Thymus (tissue), 11 donors: ENCODE results near the gene PNKP. TPM values are rescaled to one million over a fixed set of nuclear protein-coding genes. Genes with fewer than 3 reads are reported as not detected.

Experiments used
- DNase-seq, 9 donors: peaks; one replicate each; pipeline ENCODE4 v3.0.0-alpha.2; 2013; ENCODE audit warnings: low spot score in 9 of 9, low read depth in 6 of 9, missing footprints in 1 of 9
- H3K27ac ChIP-seq, 2 donors: one replicate each; pipeline ENCODE4 v1.5.1; 2013; ENCODE audit warnings: control low read depth in 1 of 2, low read depth in 1 of 2, low read length in 1 of 2, mild to moderate bottlenecking in 1 of 2, moderate library complexity in 1 of 2
- H3K27me3 ChIP-seq, 2 donors: one replicate each; pipeline ENCODE4 v1.5.1; 2013; ENCODE audit warnings: low read length in 1 of 2; ENCODE audit not compliant: control insufficient read depth in 2 of 2, insufficient read depth in 1 of 2
- H3K36me3 ChIP-seq, 2 donors: one replicate each; pipeline ENCODE4 v1.5.1; 2013; ENCODE audit warnings: low read length in 1 of 2, mild to moderate bottlenecking in 1 of 2, moderate library complexity in 1 of 2; ENCODE audit not compliant: control insufficient read depth in 2 of 2, insufficient read depth in 2 of 2
- H3K4me1 ChIP-seq, 2 donors: one replicate each; pipeline ENCODE4 v1.5.1; 2013; ENCODE audit warnings: low read length in 2 of 2; ENCODE audit not compliant: control insufficient read depth in 2 of 2, insufficient read depth in 2 of 2
- H3K4me3 ChIP-seq, 2 donors: one replicate each; pipeline ENCODE4 v1.5.1; 2013; ENCODE audit warnings: low read length in 2 of 2, control low read depth in 1 of 2, mild to moderate bottlenecking in 1 of 2
- H3K9me3 ChIP-seq, 2 donors: one replicate each; pipeline ENCODE4 v1.5.1; 2013; ENCODE audit warnings: low read length in 1 of 2, mild to moderate bottlenecking in 1 of 2; ENCODE audit not compliant: control insufficient read depth in 2 of 2, insufficient read depth in 1 of 2
- WGBS: extraction: QIAGEN DNeasy Blood & Tissue Kit; methylation state at CpG from one replicate; pipeline ENCODE4 v1.1.7; 2013; 5-methylcytosine and 5-hydroxymethylcytosine counted together
- polyA plus RNA-seq: library from polyadenylated mRNA; stranded (reverse); fragments of 200-250 nt; gene quantifications from one replicate; pipeline ENCODE4 v1.2.3, GENCODE V29; 2013
- total RNA-seq: library from RNA; stranded (reverse); fragments of 120-200 nt; gene quantifications from one replicate; pipeline ENCODE4 v1.2.4, GENCODE V29; 2013
- donor health status: healthy.

Gene PNKP
- total and polyA plus RNA-seq, 2 donors: 28.4 to 85.3 TPM

DNA sequence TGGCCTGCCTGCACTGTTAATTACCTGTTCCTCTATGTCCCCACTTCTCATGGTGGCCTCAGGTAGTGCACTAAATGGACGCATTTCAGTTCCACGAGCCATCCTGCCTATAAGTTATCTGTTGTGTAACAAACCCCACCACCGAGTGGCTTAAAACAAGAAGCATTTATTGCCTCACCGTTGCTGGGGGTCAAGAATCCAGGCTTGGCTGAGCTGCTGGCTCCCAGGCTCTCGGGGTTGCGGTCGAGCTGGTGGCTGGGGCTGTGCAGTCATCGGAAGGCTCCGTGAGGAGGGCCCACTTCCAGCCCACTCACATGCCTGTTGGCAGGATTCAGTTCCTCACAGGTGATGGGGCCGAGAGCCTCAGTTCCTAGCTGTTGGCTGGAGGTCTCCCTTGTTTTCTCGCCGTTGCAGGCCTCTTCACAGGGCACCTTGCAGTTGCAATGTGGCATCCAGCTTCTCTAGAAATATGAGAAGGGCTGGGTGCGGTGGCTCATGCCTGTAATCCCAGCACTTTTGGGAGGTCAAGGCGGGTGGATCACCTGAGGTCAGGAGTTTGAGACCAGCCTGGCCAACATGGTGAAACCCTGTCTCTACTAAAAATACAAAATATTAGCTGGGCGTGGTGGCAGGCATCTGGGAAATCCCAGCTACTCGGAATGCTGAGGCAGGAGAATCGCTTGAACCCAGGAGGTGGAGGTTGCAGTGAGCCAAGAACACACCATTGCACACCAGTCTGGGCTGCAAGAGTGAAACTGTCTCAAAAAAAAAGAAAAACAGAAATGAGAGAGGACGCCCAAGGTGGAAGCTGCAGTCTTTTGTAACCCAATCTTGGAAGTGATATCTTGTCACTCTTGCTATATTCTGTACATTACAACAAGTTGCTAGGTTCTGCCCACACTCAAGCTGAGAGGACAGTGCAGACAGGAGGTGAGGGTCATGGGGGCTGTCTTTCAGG, 23.0 kb downstream of the PNKP start:
- WGBS: 94% methylated on average over 18 of the region's 18 CpGs
- peaks cover 0 to 5% of the 10 kb centered on the region in 2 donors for H3K9me3 ChIP-seq
- H3K4me3 ChIP-seq: no peak overlapping the region
- peaks cover 15 to 16% of the 10 kb centered on the region in 2 donors for H3K36me3 ChIP-seq
- H3K27me3 ChIP-seq: no peaks in the 10 kb centered on the region
- no peak overlapping the region for H3K27ac ChIP-seq
- no peak for DNase-seq
- H3K4me1 ChIP-seq: peaks cover 0 to 3% of the 10 kb centered on the region in 2 donors

DNA sequence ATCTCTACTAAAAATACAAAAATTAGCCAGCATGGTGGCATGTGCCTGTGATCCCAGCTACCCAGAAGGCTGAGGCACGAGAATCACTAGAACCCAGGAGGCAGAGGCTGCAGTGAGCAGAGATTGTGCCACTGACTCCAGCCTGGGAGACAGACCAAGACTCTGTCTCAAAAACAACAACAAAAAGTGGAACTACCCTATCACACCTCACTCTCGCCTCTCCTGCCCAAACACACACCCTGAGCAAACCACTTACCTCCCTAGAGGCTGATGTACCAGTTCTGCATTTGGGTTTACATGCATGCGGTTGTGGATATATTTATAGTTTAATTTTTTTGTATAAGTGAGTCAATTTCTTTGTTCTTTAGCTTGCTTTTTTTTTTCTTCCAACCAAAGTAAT, 24.1 kb downstream of the PNKP start:
- Histone ChIP-seq H3K9me3 (no peaks in the 10 kb centered on the region), H3K36me3 (peaks cover 25 to 27% of the 10 kb centered on the region in 2 donors), H3K27ac (no peak overlapping the region), H3K4me1 (peaks cover 0 to 3% of the 10 kb centered on the region in 2 donors), H3K4me3 (no peak overlapping the region), H3K27me3 (no peaks in the 10 kb centered on the region)
- 94% methylated on average over 3 of the region's 3 CpGs for WGBS
- DNase-seq: no peak

DNA sequence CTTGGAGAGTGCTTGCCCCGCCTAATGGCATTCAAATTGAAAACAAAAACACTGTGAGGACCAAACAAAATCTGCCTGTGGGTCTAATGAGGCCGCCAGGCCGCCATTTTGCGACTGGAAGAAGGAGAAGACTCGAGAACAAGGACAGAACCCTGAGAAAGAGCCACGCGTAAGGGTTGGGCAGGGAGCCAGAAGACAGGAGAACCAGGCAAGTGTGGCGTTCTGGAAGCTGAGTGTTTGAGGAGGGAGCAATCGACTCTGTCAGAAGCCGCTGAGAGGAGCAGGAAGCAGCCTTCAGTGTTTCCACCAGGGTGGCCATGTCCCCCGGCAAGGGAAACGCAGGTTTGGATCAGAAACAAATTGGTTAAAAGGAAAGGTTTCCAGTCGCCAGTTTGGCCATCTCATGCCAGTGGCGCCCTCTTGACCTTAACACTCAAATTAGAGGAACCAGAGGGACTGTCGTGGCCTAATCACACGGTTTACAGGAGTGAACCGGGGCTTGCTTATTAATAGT, 26.6 kb downstream of the PNKP start:
- no peak for DNase-seq
- no peak overlapping the region for H3K27ac ChIP-seq
- WGBS: 96% methylated on average over 17 of the region's 17 CpGs
- no peaks in the 10 kb centered on the region for H3K9me3 ChIP-seq
- H3K36me3 ChIP-seq: peaks cover 49% of the 10 kb centered on the region in 2 donors
- peaks cover 0 to under 1% of the 10 kb centered on the region in 2 donors for H3K4me1 ChIP-seq
- no peaks in the 10 kb centered on the region for H3K27me3 ChIP-seq
- H3K4me3 ChIP-seq: no peak overlapping the region

DNA sequence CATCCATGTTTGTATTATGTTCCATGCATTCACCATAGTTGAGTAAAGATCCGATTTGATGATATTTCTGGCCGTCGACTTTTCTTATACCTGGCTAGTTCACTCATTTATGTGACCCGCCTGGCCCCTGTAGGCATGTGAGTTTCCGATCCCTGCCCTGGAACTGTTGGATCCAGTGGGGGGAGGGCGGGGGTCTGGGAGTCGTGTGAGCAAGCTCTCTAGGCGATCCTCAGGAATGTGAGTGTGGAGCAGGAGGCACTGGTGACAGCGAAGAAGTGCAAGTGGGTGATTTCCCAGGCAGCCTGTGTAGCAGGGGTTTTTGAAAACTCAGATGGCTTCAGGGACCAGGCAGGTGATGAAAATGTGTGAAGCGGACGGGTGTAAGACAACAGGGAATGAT, 27.1 kb downstream of the PNKP start:
- H3K9me3 ChIP-seq: no peaks in the 10 kb centered on the region
- no peak overlapping the region for H3K4me3 ChIP-seq
- no peak for DNase-seq
- H3K4me1 ChIP-seq: no peaks in the 10 kb centered on the region
- WGBS: 93% methylated on average over 11 of the region's 11 CpGs
- H3K27ac ChIP-seq: no peak overlapping the region
- no peaks in the 10 kb centered on the region for H3K27me3 ChIP-seq
- peaks cover 54% of the 10 kb centered on the region in 2 donors for H3K36me3 ChIP-seq

DNA sequence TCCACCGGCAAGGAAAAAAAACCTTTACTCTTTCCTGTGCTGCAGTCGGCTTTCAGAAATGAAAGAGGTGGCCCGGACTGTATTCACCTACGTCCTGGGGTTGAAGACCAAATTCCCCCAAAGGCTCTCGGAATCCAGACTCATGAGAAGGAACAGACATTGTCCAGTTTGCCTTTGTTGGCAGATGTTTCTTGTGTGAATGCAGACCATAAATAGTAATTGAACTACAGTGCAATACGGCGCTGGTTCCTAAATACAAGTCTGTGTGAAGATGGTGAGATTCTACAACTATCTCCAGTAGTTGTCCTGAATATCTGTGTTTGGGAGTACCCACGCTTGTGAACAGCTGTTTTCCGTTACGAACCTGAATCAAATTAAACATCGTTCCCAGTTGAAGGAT, 27.7 kb downstream of the PNKP start:
- 98% methylated on average over 11 of the region's 11 CpGs for WGBS
- no peaks in the 10 kb centered on the region for H3K27me3 ChIP-seq
- no peaks in the 10 kb centered on the region for H3K4me1 ChIP-seq
- no peak overlapping the region for H3K4me3 ChIP-seq
- no peaks in the 10 kb centered on the region for H3K9me3 ChIP-seq
- H3K36me3 ChIP-seq: peaks cover 60% of the 10 kb centered on the region in 2 donors
- DNase-seq: no peak
- no peak overlapping the region for H3K27ac ChIP-seq

DNA sequence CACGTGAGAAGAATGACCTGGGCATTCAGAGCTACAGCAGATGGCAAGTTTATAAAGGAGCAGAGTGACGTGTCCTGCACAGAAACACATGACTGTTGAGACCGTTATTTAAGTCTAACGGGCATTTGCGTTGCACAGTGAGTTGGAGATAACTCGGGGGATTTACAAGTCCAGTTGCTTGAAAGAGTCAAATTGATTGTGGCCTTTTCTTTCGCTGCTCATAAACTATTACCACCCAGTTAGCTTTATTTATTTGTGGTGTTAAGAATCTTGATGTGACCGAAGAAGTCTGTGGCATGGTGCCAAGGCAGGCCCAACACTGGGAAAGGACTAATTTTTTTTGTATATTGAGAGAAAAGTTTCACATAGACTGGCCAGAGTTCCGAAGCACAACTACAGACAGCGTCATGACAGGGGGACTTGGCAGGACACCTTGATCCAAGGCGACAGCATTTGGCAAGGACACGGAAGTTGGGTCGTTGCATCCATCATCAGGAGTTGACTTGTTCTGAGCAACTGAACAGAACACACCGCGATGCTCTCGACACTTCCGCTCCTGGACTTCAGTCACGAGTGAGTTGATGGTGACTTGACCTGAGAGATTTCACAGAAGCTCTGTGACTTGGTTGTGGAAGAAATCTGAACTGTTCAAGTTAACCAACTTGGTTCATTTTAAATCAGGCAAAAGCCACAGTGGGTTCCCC, 28.3 kb downstream of the PNKP start:
- no peak for DNase-seq
- no peak overlapping the region for H3K4me3 ChIP-seq
- H3K27me3 ChIP-seq: no peaks in the 10 kb centered on the region
- H3K36me3 ChIP-seq: peaks cover 66 to 67% of the 10 kb centered on the region in 2 donors
- H3K27ac ChIP-seq: no peak overlapping the region
- no peaks in the 10 kb centered on the region for H3K4me1 ChIP-seq
- WGBS: 97% methylated on average over 18 of the region's 18 CpGs
- H3K9me3 ChIP-seq: no peaks in the 10 kb centered on the region

DNA sequence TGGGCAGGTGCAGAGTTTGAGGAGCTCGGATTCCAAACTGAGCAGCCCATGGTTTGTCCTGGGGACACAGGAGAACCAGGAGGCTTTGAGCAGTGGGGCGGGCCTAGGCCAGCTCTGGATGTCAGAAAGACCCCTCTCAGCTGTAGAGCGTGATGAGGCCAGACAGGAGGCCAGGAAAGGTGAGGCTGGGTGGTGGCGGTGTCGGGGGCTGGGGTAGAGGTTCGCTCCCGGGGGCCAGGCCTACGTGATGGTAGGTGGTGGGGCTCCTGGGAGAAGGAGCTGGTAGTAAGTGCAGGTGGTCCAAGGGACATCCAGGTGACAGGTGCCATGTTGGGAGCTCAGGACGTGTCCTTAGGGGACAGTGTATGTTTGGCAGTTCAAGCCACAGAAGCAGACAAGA, 30.0 kb downstream of the PNKP start:
- Histone ChIP-seq H3K4me1 (no peaks in the 10 kb centered on the region), H3K27me3 (no peaks in the 10 kb centered on the region), H3K9me3 (no peaks in the 10 kb centered on the region), H3K36me3 (peaks cover 77 to 83% of the 10 kb centered on the region in 2 donors), H3K27ac (no peak overlapping the region), H3K4me3 (no peak overlapping the region)
- DNase-seq: no peak
- WGBS: 98% methylated on average over 9 of the region's 9 CpGs

DNA sequence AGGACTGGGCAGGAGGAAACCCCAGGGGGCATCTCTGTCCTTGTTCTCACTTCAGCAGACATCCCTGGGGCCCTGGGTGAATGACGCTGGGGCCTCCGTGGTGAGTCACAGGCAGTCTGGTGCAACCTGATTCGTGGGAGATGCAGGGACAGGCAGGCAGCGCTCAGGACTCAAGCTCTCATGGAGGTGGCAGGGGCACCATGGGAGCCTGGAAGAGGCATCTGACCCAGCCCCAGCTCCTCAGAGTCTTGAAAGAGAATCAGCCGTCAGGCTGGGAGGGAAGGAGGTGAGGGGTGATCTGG, 30.4 kb downstream of the PNKP start:
- Histone ChIP-seq H3K4me3 (no peak overlapping the region), H3K4me1 (no peaks in the 10 kb centered on the region), H3K36me3 (peaks cover 82 to 88% of the 10 kb centered on the region in 2 donors), H3K27ac (no peak overlapping the region), H3K9me3 (no peaks in the 10 kb centered on the region), H3K27me3 (no peaks in the 10 kb centered on the region)
- WGBS: over 99% methylated on average over 5 of the region's 5 CpGs
- no peak for DNase-seq
